Activated T-helper 2 cell treated with anti-CD3 and anti-CD28 coated beads, Interferon-gamma antibody, Interleukin-2, Interleukin-4, amounts not matched to agents 10 μg/mL and 5 μg/mL and 100 μg/mL, durations not matched to agents 14 hours and 24 hours and 36 hours (primary cell): Measurements from ENCODE around the gene HPD. TPM values are rescaled to one million over a fixed set of nuclear protein-coding genes. Genes with fewer than 3 reads are reported as not detected.
A peak's percentile ranks its signal among the peaks of the same experiment; 100 is the strongest.

Experiments used
- DNase-seq: peaks from one replicate; pipeline ENCODE4 v3.0.0; 2021; ENCODE audit warnings: low spot score
- H3K27ac Mint-ChIP-seq: one replicate; pipeline ENCODE4 v1.8.0; 2021; ENCODE audit warnings: mixed read lengths
- H3K27me3 Mint-ChIP-seq: one replicate; pipeline ENCODE4 v1.8.0; 2021; ENCODE audit warnings: low read depth, mixed read lengths
- H3K36me3 Mint-ChIP-seq: one replicate; pipeline ENCODE4 v1.8.0; 2021; ENCODE audit warnings: low read depth, mixed read lengths
- H3K4me1 Mint-ChIP-seq: one replicate; pipeline ENCODE4 v1.8.0; 2021; ENCODE audit warnings: low read depth, mixed read lengths
- H3K4me3 Mint-ChIP-seq: one replicate; pipeline ENCODE4 v1.8.0; 2021; ENCODE audit warnings: low read depth, mild to moderate bottlenecking, moderate library complexity, mixed read lengths
- H3K9me3 Mint-ChIP-seq: one replicate; pipeline ENCODE4 v1.8.0; 2021; ENCODE audit warnings: mixed read lengths
- intact Hi-C: fragments of 100-400 bp; cut with micrococcal nuclease; formaldehyde crosslinking; loops from one replicate; pipeline ENCODE4 v1.15.1; 2023
- total RNA-seq: library from RNA; stranded (reverse); gene quantifications from 2 replicates; pipeline ENCODE4 v1.2.3, GENCODE V29; 2022

HPD gene
- total RNA-seq, 1 donor from 2014 or later: not detected

DNA sequence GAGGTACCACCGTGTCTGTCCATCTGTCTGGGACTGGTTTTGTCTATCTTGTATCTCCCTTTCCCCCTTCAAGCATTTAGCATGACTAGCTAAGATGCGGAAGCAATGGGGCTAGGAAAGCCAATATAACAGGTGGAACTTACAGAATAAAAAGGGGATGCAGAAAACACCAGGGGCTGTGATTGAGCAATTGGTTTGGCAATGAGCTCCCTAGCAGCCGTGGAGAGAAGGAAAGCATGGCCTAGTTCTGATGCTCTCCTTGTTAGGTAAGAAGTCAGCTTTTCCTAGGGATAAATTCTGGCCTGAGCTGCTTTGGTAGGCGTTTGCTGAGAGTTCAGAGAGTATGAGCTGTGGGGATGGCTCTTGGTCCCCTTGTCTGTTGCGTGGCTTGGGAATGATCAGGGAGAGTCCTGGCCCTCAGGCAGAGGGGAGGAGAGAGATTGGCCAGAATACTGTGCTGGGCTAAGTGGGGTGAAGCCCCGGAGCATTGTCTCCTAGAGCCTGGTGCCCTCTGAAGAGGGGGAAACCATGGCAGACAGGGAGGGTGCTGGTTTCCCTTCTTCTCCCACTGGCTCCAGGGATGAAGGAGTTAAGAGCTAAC is 47.7 kb downstream of the HPD start:
- peaks cover 36% of the 10 kb centered on the region for H3K4me1 Mint-ChIP-seq
- H3K27ac Mint-ChIP-seq: peak overlapping the region; percentile 24
- DNase-seq: no peak
- H3K36me3 Mint-ChIP-seq: peaks cover 68% of the 10 kb centered on the region
- peak overlapping the region; percentile 71 for H3K4me3 Mint-ChIP-seq
- no peaks in the 10 kb centered on the region for H3K27me3 Mint-ChIP-seq
- intact Hi-C loops: loop anchor here (1.0 to 5.0 kb wide), 2 partner anchors 16 to 34 kb away; no protein-coding TSS in a partner anchor
- no peaks in the 10 kb centered on the region for H3K9me3 Mint-ChIP-seq

DNA sequence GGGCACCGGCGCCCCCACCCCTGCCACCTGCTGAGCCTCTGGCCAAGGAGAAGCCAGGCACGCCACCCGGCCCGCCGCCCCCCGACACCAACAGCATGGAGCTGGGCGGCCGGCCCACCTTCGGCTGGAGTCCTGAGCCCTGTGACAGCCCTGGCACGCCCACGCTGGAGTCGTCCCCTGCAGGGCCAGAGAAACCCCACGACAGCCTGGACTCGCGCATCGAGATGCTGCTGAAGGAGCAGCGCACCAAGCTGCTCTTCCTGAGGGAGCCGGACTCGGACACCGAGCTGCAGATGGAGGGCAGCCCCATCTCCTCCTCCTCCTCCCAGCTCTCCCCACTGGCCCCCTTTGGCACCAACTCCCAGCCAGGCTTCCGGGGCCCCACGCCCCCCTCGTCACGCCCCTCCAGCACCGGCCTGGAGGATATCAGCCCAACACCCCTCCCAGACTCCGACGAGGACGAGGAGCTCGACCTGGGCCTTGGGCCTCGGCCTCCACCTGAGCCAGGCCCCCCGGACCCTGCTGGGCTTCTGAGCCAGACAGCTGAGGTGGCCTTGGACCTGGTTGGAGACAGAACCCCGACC is 48.3 kb downstream of the HPD start:
- peaks cover 69% of the 10 kb centered on the region for H3K36me3 Mint-ChIP-seq
- peak overlapping the region; percentile 71 for H3K4me3 Mint-ChIP-seq
- no peak overlapping the region for H3K27ac Mint-ChIP-seq
- intact Hi-C loops: loop anchor here (5.0 kb wide), 1 partner anchor 33 kb away; no protein-coding TSS in a partner anchor
- no peaks in the 10 kb centered on the region for H3K9me3 Mint-ChIP-seq
- peaks cover 38% of the 10 kb centered on the region for H3K4me1 Mint-ChIP-seq
- DNase-seq: no peak
- no peaks in the 10 kb centered on the region for H3K27me3 Mint-ChIP-seq

DNA sequence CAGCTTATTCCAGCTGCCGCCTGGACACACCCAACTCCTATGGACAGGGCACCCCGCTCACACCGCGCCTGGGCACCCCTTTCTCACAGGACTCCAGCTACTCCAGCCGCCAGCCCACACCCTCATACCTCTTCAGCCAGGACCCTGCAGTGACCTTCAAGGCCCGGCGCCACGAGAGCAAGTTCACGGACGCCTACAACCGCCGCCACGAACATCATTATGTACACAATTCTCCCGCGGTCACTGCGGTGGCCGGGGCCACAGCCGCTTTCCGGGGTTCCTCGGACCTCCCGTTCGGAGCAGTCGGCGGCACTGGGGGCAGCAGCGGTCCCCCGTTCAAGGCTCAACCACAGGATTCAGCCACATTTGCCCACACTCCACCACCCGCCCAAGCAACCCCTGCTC is 48.9 kb downstream of the HPD start:
- H3K4me3 Mint-ChIP-seq: peak overlapping the region; percentile 8
- H3K27me3 Mint-ChIP-seq: no peaks in the 10 kb centered on the region
- intact Hi-C loops: loop anchor here (5.0 to 10.0 kb wide), 3 partner anchors 32 to 695 kb away; partner anchors contain the start of gene ZCCHC8
- H3K27ac Mint-ChIP-seq: no peak overlapping the region
- H3K36me3 Mint-ChIP-seq: peaks cover 63% of the 10 kb centered on the region
- H3K9me3 Mint-ChIP-seq: no peaks in the 10 kb centered on the region
- H3K4me1 Mint-ChIP-seq: peaks cover 37% of the 10 kb centered on the region
- DNase-seq: no peak

DNA sequence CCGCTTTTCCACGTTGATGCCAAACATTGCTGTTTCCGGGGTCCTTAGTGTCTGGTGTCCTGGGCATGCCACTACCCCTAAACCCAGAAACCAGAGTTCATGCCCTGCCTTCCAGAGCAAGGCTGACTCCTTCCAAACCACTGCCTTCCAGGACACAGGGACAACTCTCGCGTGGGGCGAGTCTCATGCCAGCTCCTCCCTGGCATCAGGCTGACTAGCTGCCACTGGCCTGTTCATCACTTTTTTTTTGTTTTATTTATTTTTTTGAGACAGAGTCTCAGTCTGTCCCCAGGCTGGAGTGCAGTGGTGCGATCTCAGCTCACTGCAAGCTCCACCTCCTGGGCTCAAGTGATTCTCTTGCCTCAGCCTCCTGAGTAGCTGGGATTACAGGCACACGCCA is 50.0 kb downstream of the HPD start:
- Mint-ChIP-seq H3K27me3 (no peaks in the 10 kb centered on the region), H3K4me1 (peaks cover 36% of the 10 kb centered on the region)
- intact Hi-C loops: loop anchor here (10.0 kb wide), 2 partner anchors 344 to 696 kb away; partner anchors contain the start of gene ZCCHC8

DNA sequence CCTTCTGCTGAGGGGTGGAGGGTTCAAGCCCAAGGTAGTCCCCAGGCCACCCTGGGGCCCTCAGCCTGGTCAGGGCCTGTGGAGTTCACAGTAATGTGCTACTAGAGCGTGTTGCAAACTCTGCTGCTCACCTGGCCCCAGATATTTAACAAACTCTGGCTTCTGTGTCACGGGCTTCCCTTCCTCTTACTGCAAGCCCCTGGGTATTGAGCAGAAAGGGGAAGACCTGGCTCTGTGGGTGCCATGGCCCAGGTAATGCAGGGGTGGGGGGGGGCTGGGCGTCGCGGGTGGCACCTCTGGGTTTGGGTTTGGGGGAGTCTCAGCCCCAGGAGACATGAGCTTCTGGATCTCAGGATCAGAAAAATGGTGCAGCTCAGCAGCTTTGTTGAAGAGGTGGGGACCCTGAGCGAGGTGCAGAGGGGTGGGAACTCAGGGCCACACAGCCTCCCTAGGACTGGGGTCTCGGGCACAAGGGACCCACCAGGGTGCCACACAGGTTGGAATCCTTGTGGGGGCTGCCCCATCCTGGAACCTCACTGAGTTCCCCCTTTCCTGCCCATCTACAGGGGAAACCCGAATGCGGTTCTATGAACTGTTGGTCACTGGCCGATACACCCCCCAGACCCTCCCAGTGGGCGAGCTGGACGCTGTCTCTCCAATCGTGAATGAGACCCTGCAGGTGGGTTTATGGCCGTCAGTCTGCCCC is 50.9 kb downstream of the HPD start:
- DNase-seq: no peak
- H3K27me3 Mint-ChIP-seq: no peaks in the 10 kb centered on the region
- no peaks in the 10 kb centered on the region for H3K9me3 Mint-ChIP-seq
- H3K4me1 Mint-ChIP-seq: peaks cover 29% of the 10 kb centered on the region
- intact Hi-C loops: loop anchor here (10.0 kb wide), 2 partner anchors 343 to 697 kb away; partner anchors contain the start of gene ZCCHC8
- no peak overlapping the region for H3K4me3 Mint-ChIP-seq
- H3K36me3 Mint-ChIP-seq: peaks cover 55% of the 10 kb centered on the region
- H3K27ac Mint-ChIP-seq: no peak overlapping the region

More for the DNA sequence above, 50.0 kb downstream of the HPD start:
- H3K27ac Mint-ChIP-seq: no peak overlapping the region
- peak overlapping the region; percentile 13 for H3K4me3 Mint-ChIP-seq
- peaks cover 63% of the 10 kb centered on the region for H3K36me3 Mint-ChIP-seq
- no peak for DNase-seq
- H3K9me3 Mint-ChIP-seq: no peaks in the 10 kb centered on the region

DNA sequence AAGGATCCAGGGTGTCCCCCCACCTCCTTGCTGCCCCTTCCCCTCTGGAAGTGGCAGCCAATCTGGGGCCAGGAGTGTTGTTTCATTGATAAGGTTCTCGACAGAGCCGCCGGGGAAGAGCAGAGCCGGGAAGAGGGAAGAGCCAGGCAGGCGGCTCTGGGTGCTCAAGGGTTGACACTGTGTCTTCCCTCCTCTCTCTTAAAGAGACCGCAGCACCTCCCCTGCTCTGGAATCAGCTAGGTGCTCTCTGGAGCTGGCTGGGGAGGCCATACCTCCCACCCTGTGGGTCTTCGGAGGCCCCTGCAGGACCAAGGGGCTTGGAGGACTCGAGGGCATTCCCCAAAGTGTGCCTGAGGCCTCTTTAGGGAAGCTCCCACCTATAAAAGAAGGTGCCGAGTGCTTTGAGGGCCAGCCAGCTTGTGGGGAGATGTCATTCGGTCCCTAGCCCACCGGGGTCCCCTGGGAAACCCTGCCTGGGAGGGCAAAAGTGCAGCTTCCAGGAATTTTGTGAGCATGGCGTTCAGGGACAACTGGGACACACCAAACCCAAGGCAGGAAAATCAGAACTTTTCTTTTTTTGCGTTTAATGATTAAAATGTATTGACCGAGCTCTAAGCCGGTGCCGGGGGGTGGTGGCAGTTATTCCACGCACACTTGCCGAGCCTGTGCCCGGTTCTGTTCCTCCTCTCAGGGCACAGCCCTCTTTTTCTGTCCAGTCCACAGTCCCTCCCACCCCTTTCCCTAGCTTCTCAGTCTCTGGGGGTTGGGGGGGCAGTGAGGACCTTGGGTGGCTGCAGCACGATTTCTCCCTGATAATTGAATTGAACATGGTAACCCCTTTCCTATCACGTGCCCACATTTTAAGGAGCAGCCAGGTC is 51.9 kb downstream of the HPD start:
- H3K27ac Mint-ChIP-seq: peak overlapping the region; percentile 61
- H3K9me3 Mint-ChIP-seq: no peaks in the 10 kb centered on the region
- no peak for DNase-seq
- intact Hi-C loops: loop anchor here (10.0 kb wide), 2 partner anchors 342 to 698 kb away; partner anchors contain the start of gene ZCCHC8
- H3K4me1 Mint-ChIP-seq: peaks cover 29% of the 10 kb centered on the region
- H3K27me3 Mint-ChIP-seq: no peaks in the 10 kb centered on the region
- H3K4me3 Mint-ChIP-seq: peak overlapping the region; percentile 97
- peaks cover 56% of the 10 kb centered on the region for H3K36me3 Mint-ChIP-seq

DNA sequence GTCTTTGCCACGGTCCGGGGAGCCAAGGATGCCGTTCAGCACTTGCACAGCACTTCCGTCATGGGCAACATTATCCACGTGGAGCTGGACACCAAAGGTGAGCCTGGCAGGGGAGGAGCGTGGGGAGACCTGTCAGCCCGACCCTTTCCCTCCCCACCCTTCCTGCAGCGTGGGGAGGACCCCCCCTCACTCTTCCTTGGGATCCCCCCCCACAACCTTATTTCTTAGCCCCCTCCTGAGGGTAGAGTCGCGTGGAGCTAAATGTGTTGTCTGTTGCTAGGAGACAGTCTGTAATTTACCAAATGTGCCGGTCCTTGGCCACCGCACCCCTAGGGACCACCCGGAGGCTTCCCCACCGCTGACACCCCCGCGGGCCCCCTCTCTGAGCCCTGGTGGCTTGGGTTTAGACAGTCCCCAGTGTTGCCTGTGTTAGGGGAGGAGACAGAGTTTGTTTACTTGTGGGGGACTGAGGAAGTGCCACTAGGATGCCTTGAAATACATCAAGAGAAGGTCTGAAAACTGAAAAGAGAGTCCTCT is 52.6 kb downstream of the HPD start:
- H3K36me3 Mint-ChIP-seq: peaks cover 58% of the 10 kb centered on the region
- DNase-seq: no peak
- H3K4me3 Mint-ChIP-seq: peak overlapping the region; percentile 97
- no peaks in the 10 kb centered on the region for H3K27me3 Mint-ChIP-seq
- H3K4me1 Mint-ChIP-seq: peaks cover 22% of the 10 kb centered on the region
- peak overlapping the region; percentile 61 for H3K27ac Mint-ChIP-seq
- intact Hi-C loops: loop anchor here (10.0 kb wide), 2 partner anchors 341 to 699 kb away; partner anchors contain the start of gene ZCCHC8
- H3K9me3 Mint-ChIP-seq: no peaks in the 10 kb centered on the region

DNA sequence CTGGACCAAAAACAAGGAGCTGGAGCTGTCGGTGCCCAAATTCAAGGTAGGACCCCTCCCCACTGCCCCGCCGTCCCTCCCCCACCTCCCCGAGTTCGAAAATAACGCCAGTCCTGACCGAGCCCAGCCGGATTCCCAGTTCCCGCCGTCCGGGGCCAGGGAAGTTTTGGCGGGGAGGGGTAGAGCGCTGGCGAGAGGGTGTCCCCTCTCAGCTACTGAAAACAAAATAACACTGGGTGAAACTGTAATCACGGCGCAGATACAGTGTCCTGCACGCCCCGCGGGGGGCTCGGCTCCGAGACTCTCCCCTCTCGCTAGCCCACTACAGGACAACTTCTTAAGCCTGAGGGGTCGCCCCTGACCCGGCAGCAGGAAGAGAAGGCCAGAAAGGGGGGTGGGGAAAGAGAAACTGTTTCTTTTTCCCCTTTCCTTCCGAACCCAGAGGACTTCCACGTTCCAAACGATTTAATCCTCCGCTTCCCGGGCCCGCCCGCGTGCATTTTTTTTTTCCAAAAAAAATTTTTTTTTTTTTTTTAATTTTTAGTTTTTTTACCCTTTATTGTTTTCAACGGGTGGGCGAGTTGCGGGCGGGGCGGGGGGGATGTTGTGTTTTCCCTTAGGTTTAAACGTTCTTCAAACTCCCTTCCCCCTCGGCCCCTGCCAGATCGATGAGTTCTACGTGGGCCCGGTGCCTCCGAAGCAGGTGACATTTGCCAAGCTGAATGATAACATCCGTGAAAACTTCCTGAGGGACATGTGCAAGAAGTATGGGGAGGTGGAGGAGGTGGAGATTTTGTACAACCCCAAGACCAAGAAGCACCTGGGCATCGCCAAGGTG is 53.3 kb downstream of the HPD start:
- Mint-ChIP-seq H3K36me3 (peaks cover 56% of the 10 kb centered on the region), H3K9me3 (no peaks in the 10 kb centered on the region)

DNA sequence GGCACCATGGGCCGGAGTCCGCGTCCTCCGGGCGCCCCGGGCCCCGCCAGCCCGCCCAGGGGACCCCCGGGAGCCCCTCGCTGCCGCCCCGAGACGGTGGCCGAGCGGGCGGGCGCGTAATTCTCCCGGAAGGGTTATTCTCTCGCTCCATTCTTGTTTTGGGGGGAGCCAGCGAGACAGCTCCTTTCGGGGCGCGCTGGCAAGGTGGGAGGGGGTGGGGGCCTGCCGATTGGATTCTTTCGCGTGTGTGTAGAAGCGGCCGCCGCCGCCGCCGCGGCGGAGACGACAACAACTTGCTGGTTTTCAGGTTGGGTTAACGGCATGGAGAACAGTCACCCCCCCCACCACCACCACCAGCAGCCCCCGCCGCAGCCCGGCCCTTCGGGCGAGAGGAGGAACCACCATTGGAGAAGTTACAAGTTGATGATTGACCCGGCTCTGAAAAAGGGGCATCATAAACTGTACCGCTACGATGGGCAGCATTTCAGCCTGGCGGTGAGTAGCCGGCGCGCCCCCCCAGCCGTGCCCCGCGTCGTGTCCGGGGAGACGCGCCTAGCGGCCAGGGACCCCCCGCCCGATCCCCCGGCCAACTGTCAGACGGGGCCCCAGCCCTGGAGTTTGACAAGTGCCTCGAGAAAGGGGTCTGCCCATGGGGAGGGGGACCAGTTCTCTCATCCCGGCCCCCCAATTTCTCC is 54.1 kb downstream of the HPD start:
- Mint-ChIP-seq H3K27ac (peak overlapping the region; percentile 97), H3K27me3 (no peaks in the 10 kb centered on the region), H3K36me3 (peaks cover 52% of the 10 kb centered on the region), H3K9me3 (no peaks in the 10 kb centered on the region), H3K4me1 (peaks cover 17% of the 10 kb centered on the region), H3K4me3 (peak overlapping the region; percentile 97)
- DNase-seq: peak; percentile 41
- intact Hi-C loops: loop anchor here (1.0 to 10.0 kb wide), 3 partner anchors 8 to 700 kb away; partner anchors contain the start of gene ZCCHC8

More for the DNA sequence above, 53.3 kb downstream of the HPD start:
- no peak for DNase-seq
- intact Hi-C loops: loop anchor here (10.0 kb wide), 2 partner anchors 341 to 699 kb away; partner anchors contain the start of gene ZCCHC8
- Mint-ChIP-seq H3K4me1 (peaks cover 17% of the 10 kb centered on the region), H3K27ac (peak overlapping the region; percentile 58), H3K4me3 (peak overlapping the region; percentile 97), H3K27me3 (no peaks in the 10 kb centered on the region)

DNA sequence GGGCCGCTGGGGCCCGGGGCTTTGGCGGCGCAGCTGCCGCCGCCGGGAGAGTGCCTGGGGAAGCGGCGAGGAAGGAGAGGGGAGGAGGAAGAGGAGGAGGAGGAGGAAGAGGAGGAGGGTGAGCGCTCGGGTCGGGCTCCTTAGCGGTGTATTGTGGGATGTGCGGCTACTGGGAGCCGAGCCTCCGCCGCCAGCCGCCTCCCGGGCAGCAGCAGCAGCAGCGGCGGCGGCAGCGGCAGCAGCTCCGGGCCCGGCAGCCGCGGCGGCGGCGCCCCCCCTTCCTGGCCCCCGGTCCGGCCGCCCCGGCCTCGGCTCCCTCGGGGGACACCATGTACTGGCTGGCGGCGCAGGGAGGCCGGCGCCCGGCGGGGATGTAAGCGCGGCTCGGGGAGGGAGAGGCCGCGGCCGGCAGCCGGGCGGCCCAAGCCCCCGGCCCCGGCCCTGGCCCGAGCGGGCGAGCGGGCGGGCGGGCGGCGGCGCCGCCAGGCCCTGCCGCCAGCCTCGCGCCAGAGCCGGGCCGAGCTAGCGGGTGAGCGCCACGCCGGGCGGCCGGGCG is 54.7 kb downstream of the HPD start, which contains the start of gene SETD1B:
Gene SETD1B (plus strand): TSS at position 149 of the 556 bp plus-strand sequence. CDS start 729 bp downstream, outside the sequence.
- Mint-ChIP-seq H3K4me1 (peaks cover 20% of the 10 kb centered on the region), H3K9me3 (no peaks in the 10 kb centered on the region), H3K4me3 (peak within 1 kb of the TSS; percentile 97), H3K27ac (peak within 1 kb of the TSS; percentile 99), H3K36me3 (peaks cover 52% of the 10 kb centered on the region), H3K27me3 (no peaks in the 10 kb centered on the region)
- intact Hi-C loops: loop anchor here (1.0 to 10.0 kb wide), 3 partner anchors 8 to 701 kb away; partner anchors contain the start of gene ZCCHC8
- peak; percentile 54 for DNase-seq
